ENCODE measurements around the gene CHCHD5.
"Not testable (repeated sequence)": the region's sequence is repeated elsewhere in the genome, so short reads cannot be mapped to it uniquely, and the experiment has no call there.

Gene CHCHD5

DNA sequence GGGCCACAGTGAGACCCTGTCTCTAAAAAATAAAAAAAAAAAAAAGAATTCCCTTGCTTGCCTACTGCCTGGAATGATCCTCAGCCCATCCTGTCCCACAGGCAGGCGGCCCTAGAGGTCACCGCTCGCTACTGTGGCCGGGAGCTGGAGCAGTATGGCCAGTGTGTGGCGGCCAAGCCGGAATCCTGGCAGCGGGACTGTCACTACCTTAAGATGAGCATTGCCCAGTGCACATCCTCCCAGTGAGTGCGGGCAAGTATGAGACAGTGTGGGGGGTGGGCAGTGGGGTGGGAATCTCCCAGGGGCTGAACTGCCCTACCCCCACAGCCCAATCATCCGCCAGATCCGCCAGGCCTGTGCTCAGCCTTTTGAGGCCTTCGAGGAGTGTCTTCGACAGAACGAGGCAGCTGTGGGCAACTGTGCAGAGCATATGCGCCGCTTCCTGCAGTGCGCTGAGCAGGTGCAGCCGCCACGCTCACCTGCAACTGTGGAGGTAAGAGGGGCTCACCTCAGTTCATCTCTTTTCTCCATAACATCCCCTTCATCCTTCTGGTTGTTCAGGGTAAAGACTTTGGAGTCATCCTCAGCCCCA lies 1.6 kb downstream of the CHCHD5 start:
- DNase-seq (ENCODE audit: low read depth, low spot score), result no peak

DNA sequence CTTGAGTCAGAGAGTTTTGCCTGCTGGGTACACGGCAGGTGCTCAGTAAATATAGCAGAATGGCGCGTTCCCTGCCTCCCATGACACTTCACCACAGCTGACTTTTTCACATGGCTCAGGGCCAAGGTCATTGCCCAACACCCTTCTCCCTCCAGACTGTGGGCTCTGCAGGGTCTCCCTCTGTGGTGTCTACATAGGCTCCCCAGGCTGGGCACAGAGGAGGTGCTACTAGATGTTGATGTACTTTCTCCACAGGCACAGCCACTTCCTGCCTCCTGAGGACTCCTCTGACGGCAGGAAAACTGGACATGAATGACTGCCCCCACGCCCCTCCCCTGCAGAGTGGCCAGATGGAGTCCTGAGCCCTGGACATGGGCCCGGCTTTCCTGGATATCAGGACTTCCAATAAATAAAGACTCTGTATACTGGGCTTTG lies 4.2 kb downstream of the CHCHD5 start:
- no peak for DNase-seq (ENCODE audit: low read depth, low spot score)

DNA sequence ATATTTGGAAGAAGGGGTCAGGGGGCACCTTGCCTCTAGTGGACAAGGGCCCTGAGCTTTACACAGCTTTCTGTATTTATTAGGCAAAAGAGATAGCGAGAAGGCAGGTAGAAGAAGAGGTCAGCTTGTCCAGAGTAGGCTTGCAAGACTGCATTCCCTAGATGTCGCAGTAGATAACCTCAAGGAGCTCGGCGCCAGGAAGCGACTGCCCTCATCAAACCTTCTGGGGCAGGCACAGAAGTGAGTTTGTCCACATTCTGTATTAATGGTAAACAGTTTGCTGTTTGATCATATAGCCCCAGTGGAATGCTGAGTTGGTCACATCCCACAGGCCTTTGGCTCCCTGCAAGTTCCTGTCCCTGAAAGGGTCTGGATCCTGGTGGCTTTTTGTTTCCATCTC lies 7.0 kb downstream of the CHCHD5 start:
- DNase-seq (ENCODE audit: low read depth, low spot score), result no peak

DNA sequence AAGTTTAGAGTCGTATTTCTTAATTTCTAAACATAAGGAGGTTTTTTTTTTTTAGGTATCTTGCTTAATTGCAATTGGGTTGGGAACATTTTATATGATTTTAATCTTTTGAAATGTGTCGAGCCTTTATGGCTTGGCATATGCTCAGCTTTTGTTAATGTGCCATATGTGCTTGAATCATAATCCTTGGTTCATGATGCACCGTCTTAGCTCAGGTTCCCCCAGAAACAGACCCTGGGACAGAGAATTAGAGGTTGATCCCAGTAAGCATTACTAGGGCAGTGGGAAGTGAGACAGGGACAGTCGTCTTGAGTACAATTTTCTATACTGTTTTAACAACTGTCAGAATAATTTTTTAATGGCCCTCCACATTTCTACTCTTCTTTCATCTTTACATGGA lies 9.3 kb downstream of the CHCHD5 start:
- no peak for DNase-seq (ENCODE audit: low read depth, low spot score)

DNA sequence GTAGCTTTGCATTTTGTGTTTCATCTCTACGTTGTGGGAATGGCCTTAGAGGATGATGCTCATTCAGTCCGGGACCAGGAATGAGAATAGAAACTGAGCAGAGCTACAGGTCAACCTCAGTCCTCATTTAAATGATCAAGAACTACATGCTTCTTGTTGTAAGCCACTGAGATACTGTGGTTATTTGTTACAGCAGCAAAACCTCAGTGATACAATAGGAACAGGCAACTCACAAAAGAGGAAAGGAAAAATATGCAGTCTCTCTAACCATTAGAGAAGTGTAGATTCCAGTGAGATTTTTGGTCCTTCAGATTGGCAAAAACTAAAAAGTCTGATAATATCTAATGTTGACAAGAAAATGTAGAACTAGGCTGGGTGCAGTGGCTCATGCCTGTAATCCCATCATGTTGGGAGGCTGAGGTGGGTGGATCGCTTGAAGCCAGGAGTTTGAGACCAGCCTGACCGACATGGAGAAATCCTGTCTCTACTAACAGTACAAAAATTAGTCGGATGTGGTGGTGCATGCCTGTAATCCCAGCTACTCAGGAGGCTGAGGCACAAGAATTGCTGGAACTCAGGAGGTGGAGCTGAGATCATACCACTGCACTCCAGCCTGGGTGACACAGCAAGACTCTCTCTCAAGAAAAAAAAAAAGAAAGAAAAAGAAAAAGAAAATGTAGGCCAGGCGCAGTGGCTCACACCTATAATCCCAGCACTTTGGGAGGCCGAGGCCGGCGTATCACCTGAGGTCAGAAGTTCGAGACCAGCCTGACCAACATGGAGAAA lies 13.3 kb downstream of the CHCHD5 start:
- no peak for DNase-seq (ENCODE audit: low read depth, low spot score)

DNA sequence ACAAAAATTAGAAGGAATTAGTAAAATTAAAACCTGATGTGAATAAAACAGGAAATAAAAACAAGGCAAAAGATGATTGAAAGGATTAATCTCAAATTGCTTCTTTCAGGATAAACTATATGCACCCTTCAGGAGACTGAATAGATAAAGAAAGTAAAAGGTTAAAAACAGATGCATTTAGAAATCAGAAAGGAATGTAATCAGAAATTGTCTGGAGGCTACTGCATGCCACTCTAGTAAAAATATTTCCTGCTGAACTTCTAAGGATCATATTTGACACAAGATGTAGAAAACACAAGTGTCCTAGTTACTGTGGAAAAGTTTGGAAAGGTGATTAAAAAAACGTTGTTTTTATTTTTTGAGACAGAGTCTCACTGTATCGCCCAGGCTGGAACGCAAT lies 16.2 kb downstream of the CHCHD5 start:
- no peak for DNase-seq (ENCODE audit: low read depth, low spot score)

DNA sequence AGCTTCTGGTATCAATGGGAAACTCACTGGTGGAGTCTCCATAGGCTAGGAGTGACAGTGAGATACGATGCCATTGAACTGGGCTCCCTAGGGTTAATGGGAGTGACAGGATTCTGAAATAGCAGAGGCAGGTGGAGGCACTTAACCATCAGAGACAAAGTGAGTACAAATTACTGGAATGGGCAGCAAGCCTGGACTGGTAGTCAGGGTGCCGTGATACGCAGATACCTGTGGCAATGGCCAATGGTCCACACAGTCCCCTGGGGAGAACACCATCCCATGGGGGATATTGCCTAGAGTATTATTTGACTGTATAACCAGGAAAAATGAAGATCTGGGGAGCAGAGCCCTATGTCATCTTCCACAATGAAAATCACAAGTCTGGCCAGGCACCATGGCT lies 17.3 kb downstream of the CHCHD5 start:
- no peak for DNase-seq (ENCODE audit: low read depth, low spot score)

DNA sequence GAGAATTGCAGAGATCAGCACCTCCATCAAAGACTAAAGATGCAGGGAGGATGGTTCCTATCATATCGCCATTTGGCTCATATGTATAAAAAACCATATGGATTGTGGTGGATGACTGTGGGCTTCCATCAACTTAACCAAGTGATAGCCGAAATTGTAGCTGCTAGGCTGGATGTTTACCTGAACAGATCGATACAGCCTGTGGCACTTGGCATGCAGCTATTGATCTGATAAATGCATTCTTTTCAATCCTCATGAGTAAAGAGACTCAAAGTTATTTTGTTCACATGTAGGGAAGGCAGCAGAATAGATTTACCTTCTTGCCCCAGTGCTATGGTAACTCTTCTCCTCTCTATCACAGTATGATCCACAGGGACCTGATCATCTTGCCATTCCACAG lies 18.5 kb downstream of the CHCHD5 start:
- DNase-seq (ENCODE audit: low read depth, low spot score), result no peak

DNA sequence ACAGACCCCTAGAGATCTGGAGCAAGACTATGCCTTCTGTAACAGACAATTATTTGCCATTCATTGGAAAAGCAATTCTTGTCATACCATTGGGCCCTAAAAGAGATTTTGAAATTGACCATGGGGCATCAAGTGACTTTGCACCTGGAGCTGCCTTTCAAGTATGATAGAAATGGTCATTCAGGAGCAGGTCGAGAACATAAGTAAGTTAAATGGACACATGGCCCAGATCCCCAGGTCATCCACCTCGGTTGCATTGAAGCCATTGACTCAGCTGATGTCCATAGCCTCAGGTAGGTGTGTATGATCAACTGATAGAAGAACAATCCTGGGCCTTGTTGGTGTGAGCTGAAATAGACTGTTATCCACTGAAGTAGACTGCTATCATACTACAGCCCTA lies 19.3 kb downstream of the CHCHD5 start:
- DNase-seq (ENCODE audit: low read depth, low spot score), result no peak

DNA sequence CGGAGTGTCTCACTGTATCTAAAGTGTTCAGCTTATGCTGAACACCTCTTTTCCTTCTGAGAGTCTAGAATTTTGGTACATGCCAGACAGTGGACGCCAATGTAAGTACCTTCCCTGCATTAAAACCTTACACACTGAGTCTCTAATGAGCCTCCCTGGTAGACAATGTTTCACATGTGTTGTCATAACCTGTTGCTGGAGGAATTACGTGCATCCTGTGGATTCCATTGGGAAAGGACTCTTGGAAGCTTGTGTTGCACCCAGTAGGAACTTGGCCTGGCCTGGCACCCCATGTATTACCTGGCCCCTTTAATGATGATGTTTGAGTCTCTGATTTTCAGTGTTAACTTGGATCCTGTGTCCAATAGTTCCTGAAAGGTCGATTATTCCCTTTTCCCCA lies 20.5 kb downstream of the CHCHD5 start:
- no peak for DNase-seq (ENCODE audit: low read depth, low spot score)

DNA sequence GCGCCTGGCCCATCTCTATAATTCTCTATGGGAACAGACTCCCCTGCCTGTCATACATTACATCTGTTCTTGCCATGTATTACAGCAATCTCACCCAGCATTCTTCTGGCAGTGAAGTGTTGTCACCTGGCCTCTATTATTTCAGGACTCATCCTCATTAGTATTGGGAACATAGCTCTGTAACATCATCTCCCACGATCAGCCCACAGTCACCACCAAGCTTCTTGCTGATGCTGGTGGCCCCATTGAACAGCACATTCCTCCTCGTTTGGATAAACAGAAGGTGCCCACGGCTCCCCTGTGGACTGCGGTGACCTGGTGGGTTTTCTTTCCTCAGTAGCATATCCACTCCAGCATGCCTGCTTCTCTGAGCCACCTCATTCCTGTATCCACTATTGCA lies 21.5 kb downstream of the CHCHD5 start:
- DNase-seq (ENCODE audit: low read depth, low spot score), result no peak

DNA sequence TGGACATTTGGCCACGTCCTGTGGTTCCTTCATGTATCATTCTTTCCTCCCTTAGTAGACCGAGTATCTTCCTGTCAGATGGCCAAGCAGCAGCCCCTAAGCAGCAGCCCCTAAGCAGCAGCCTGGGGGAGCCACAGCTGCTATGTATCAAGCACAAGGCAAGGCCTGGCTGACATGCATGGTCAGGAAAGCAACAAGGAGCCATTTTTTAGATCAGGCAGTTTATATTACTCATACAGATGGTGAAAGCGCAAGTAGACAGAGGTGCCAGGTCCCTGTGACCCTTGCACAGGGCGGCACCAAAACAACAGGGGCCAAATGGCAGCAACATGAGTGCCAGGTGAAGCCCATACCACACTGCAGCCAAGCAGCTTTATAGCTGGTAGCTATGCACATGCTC lies 22.1 kb downstream of the CHCHD5 start:
- no peak for DNase-seq (ENCODE audit: low read depth, low spot score)

DNA sequence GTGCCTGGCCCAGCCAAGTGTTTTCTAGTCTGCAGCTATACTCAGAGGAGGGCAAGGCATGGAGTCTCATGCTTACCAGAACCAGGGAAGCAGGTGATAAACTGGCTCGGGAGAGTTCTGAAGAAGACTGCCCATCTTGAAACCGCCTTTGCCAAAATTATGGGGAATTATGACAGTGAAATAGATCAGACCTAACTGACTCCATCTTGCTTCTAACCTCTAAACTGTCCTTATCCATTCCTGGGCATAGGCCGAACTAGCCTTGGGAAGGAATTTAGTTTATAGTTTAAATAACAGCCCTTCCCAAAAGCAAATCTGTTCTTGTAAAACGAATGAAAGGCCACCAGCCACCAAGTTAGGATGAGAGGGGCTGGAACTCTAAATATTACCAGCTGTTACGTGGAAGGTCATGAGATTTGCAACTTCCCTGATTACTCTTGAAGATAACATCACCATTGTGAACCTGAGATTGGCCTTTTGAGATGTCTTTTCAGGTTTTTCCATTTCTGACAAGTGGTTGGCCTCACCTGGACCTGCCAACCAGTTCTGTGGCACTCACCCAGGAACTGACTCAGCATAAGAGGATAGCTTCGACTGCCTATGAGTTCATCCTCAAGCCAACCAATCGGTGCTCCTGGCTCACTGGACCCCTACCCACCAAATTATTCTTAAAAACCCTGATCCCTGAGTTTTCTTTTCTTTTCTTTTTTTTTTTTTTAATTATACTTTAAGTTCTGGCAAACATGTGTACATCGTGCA lies 23.4 kb downstream of the CHCHD5 start:
- no peak for DNase-seq (ENCODE audit: low read depth, low spot score)

DNA sequence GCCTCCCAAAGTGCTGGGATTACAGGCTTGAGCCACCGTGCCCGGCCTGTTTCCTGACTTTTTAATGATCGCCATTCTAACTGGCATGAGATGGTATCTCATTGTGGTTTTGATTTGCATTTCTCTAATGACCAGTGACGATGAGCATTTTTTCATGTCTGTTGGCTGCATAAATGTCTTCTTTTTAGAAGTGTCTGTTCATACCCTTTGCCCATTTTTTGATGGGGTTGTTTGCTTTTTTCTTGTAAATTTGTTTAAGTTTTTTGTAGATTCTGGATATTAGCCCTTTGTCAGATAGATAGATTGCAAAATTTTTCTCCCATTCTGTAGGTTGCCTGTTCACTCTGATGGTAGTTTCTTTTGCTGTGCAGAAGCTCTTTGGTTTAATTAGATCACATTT lies 24.9 kb downstream of the CHCHD5 start:
- DNase-seq (ENCODE audit: low read depth, low spot score), result not testable (repeated sequence)

DNA sequence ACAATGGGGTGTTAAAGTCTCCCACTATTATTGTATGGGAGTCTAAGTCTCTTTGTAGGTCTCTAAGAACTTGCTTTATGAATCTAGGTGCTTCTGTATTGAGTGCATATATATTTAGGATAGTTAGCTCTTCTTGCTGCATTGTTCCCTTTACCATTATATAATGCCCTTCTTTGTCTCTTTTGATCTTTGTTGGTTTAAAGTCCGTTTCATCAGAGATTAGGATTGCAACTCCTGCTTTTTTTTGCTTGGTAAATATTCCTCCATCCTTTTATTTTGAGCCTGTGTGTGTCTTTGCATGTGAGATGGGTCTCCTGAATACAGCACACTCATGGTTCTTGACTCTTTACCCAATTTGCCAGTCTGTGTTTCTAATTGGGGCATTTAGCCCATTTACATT lies 27.9 kb downstream of the CHCHD5 start:
- not testable (repeated sequence) for DNase-seq (ENCODE audit: low read depth, low spot score)

DNA sequence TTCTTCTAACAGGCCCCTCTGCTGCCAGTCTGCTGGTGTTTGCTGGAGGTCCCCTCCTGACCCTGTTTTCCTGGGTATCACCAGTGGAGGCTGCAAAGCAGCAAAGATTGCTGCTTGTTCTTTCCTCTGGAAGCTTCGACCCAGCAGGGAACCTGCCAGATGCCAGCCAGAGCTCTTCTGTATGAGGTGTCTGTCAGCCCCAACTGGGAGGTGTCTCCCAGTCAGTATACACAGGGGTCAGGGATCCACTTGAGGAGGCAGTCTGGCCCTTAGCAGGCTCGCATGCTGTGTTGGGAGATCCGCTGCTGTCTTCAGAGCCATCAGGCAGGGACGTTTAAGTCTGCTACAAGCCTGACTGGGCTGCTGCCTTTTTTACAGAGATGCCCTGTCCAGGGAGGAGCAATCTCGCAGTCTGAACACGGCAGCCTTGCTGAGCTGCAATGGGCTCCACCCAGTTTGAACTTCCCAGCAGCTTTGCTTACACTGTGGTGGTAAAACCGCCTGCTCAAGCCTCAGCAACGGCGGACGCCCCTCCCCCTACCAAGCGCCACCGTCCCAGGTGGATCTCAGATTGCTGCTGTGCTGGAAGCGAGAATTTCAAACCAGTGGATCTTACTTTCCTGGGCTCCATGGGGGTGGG lies 29.9 kb downstream of the CHCHD5 start:
- DNase-seq (ENCODE audit: low read depth, low spot score), result no peak

DNA sequence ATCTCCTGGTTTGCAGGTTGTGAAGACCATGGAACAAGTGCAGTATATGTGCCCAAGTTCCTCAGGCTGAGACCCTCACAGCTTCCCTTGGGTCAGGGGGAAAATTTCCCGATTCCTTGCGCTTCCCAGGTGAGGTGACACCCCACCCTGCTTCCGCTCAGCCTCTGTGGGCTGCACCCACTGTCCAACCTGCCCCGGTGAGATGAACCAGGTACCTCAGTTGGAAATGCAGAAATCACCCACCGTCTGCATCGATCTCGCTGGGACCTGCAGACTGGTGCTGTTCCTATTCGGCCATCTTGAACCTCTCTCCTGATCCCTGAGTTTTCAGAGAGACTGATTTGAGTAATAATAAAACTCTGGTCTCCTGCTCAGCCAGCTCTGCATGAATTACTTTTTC lies 30.6 kb downstream of the CHCHD5 start:
- DNase-seq (ENCODE audit: low read depth, low spot score), result no peak

DNA sequence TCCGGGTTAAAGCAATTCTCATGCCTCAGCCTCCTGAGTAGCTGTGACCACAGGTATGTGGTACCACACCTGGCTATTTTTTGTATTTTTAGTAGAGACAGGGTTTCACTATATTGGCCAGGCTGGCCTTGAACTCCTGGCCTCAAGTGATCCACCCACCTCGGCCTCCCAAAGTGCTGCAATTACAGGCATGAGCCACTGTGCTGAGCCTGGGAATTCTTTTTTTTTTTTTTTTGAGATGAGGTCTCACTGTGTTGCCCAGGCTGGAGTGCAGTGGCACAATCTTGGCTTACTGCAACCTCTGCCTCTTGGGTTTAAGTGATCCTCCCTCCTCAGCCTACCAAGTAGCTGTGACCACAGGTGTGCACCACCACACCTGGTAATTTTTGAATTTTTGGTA lies 31.4 kb downstream of the CHCHD5 start:
- not testable (repeated sequence) for DNase-seq (ENCODE audit: low read depth, low spot score)

DNA sequence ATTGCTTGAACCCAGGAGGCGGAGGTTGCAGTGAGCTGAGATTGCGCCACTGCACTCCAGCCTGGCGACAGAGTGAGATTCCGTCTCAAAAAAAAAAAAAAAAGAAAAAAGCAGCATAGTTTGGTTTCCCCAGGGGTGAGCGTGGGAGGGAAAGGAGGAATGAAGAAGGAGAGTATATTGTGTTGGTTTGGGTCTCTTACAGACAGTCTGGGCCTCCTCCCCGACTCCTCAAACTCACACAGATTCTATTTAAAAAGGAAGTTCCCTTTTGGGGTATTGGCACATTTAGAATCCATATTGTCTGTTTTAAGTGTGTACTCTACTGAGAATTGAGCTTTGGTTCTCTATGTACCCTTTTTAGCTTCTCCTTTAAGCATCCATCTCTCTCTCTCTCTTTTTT lies 34.0 kb downstream of the CHCHD5 start:
- no peak for DNase-seq (ENCODE audit: low read depth, low spot score)

DNA sequence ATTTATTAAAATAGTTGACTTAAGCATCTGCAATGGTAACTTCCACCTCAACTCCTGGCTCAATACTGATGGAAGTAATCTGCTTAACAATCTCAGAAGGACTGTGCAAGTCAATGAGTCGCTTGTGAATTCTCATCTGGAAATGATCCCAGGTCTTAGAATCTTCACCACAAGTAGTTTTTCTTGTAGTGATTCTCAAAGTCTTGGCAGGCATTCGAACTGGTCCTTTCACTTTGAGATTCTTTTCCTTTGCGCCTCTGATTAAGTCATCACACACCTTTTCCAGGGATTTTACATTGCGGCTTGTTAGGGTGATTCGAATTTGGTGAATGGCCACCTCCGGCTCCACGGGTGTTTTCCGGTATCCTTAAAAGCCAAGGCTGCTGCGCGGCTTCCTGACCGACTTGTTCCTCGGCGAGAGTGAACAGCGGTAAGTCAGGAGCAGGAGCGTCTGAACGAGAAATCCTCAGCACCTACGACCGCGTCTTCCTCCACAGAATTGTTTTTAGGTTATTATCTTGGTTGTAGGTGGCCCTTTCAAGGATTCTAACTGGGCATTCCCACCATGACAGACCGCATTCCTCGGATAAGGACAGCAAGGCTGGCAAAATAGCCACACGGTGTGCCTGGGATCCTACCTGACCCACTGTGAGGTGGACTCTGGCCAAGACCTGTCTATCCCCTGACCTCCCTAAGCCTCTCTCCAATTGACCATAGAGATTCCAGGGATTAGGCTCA lies 37.5 kb downstream of the CHCHD5 start:
- no peak for DNase-seq (ENCODE audit: low read depth, low spot score)

DNA sequence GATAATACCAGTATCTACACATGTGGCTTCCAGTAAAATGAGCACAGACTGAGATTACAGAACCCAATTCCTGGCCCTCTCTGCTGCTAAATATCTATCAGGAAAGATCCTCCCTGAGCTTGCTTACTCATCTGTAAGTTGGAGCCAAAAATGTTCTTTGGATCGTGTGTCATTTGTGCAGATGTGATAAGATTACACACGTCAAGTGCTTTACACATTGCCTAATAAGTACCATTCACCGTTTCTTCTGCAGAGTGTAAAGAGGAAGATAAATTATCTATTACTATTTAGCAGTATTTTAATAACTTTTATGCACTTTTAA lies 38.1 kb downstream of the CHCHD5 start:
- no peak for DNase-seq (ENCODE audit: low read depth, low spot score)
